ENCODE data around the gene LCOR.

DNA sequence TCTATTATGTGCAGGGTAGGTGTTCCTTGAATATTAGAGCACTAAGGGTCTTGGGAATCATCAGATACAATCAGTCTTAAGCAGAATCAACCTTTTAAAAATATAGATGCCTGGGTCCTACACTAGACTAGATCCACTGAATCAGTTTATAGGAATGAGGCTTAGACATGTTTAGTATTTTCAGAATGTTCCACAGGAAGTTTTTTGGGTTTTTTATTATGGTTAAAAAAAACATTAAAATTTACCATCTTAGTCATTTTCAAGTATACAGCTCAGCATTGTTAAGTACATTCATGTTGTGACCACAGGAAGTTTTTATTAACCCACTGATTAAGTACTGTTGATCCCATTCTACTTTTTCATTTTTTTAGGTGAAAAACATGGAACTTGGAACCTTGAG is 135.7 kb downstream of the LCOR start:
- TF ChIP-seq CTCF (IDR thresholded peaks at IDR 0.05) (no peak), POLR2A (IDR thresholded peaks at IDR 0.05) (no peak), POLR2AphosphoS5 (IDR thresholded peaks at IDR 0.05) (no peak)
